ENCODE results near the gene SIRT2.

SIRT2 gene

DNA sequence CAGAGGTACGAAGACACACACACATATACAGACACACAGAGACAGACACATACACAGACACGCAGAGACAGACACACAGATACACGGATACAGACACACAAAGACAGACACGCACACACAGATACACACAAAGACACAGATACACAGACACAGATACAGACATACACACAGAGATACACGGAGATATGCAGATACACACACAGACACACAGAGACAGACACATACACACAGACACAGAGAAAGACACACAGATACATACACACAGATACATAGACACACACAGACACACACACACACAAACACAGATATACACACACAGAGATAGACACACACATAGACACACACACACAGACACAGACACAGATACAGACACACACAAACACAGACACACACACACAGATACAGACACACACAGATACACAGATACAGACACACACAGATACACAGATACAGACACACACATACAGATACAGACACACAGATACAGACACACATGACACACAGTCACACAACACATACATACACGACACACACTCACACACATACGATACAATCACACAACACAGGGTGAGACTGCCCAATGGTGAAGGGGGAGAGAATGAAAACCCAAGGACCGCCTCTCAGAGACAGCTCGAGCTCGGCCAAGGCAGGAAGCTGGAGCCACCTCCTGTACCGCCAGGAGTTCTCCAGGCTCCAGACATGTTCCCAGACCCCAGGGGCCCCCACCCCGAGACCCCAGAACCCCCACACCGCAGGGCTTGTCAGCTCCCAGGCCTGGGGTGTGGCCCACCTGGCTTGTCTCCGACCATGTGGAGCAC, 21.4 kb upstream of the SIRT2 start:
- H3K27ac ChIP-seq (replicated peaks), result no peak overlapping the region

GRCh38 chr19:38919837-38920601, 20.6 kb upstream of the SIRT2 start:
- H3K4me3 ChIP-seq (replicated peaks; ENCODE audit: insufficient read depth, low read length), result no peak overlapping the region
- DNase-seq (ENCODE audit: low read depth in 1 of 2, low spot score in 1 of 2), result no peak
- H3K27me3 ChIP-seq (ENCODE audit: insufficient read depth, poor library complexity, severe bottlenecking), result no peaks in the 10 kb centered on the region
- TF ChIP-seq, protein P1, sequence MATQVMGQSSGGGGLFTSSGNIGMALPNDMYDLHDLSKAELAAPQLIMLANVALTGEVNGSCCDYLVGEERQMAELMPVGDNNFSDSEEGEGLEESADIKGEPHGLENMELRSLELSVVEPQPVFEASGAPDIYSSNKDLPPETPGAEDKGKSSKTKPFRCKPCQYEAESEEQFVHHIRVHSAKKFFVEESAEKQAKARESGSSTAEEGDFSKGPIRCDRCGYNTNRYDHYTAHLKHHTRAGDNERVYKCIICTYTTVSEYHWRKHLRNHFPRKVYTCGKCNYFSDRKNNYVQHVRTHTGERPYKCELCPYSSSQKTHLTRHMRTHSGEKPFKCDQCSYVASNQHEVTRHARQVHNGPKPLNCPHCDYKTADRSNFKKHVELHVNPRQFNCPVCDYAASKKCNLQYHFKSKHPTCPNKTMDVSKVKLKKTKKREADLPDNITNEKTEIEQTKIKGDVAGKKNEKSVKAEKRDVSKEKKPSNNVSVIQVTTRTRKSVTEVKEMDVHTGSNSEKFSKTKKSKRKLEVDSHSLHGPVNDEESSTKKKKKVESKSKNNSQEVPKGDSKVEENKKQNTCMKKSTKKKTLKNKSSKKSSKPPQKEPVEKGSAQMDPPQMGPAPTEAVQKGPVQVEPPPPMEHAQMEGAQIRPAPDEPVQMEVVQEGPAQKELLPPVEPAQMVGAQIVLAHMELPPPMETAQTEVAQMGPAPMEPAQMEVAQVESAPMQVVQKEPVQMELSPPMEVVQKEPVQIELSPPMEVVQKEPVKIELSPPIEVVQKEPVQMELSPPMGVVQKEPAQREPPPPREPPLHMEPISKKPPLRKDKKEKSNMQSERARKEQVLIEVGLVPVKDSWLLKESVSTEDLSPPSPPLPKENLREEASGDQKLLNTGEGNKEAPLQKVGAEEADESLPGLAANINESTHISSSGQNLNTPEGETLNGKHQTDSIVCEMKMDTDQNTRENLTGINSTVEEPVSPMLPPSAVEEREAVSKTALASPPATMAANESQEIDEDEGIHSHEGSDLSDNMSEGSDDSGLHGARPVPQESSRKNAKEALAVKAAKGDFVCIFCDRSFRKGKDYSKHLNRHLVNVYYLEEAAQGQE (IDR thresholded peaks at IDR 0.05; ENCODE audit: insufficient replicate concordance, low read depth), result no peak
- TF ChIP-seq SPI1 (IDR thresholded peaks at IDR 0.05; ENCODE audit: borderline replicate concordance, low read depth), result no peak
- TF ChIP-seq POLR2AphosphoS5 (IDR thresholded peaks at IDR 0.05; ENCODE audit: low read depth), result no peak
- TF ChIP-seq GABPA (IDR thresholded peaks at IDR 0.05; ENCODE audit: low read depth), result no peak
- TF ChIP-seq CTCF (IDR thresholded peaks at IDR 0.05; ENCODE audit: insufficient read depth, low read length), result no peak
- no peak overlapping the region for H3K27ac ChIP-seq (replicated peaks)

More for the DNA sequence above, 21.4 kb upstream of the SIRT2 start:
- no peak overlapping the region for H3K4me3 ChIP-seq (replicated peaks; ENCODE audit: insufficient read depth, low read length)
- TF ChIP-seq SPI1 (IDR thresholded peaks at IDR 0.05; ENCODE audit: borderline replicate concordance, low read depth) (no peak), CTCF (IDR thresholded peaks at IDR 0.05; ENCODE audit: insufficient read depth, low read length) (no peak), POLR2AphosphoS5 (IDR thresholded peaks at IDR 0.05; ENCODE audit: low read depth) (no peak), GABPA (IDR thresholded peaks at IDR 0.05; ENCODE audit: low read depth) (no peak)
- TF ChIP-seq, protein P1 (IDR thresholded peaks at IDR 0.05; ENCODE audit: insufficient replicate concordance, low read depth), result no peak
- no peak for DNase-seq (ENCODE audit: low read depth in 1 of 2, low spot score in 1 of 2)
- H3K27me3 ChIP-seq (ENCODE audit: insufficient read depth, poor library complexity, severe bottlenecking), result no peaks in the 10 kb centered on the region

DNA sequence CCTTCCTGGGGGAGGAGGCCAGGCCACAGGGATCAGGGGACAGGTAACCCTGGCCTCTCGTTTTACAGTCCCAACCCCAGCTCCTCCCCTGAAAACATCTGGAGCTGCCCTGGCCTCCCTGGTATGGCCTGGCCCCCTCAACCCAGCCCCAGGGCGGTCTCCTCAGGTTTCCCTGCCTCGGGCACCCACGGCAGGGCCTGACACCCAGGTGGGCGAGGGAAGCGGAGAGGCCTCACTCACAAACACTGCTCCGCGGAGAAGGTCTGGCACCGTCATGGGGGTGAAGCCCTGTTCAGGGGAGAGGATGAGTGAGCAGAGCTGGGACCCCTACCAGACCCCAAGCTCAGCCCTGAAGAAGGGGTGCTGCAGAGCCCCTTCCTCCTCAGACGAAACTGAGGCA, 19.1 kb upstream of the SIRT2 start:
- H3K27ac ChIP-seq (replicated peaks), result no peak overlapping the region
- no peaks in the 10 kb centered on the region for H3K27me3 ChIP-seq (ENCODE audit: insufficient read depth, poor library complexity, severe bottlenecking)
- TF ChIP-seq POLR2AphosphoS5 (IDR thresholded peaks at IDR 0.05; ENCODE audit: low read depth), result no peak
- TF ChIP-seq, protein P1 (IDR thresholded peaks at IDR 0.05; ENCODE audit: insufficient replicate concordance, low read depth), result no peak
- TF ChIP-seq CTCF (IDR thresholded peaks at IDR 0.05; ENCODE audit: insufficient read depth, low read length), result no peak
- no peak for TF ChIP-seq SPI1 (IDR thresholded peaks at IDR 0.05; ENCODE audit: borderline replicate concordance, low read depth)
- TF ChIP-seq GABPA (IDR thresholded peaks at IDR 0.05; ENCODE audit: low read depth), result no peak
- H3K4me3 ChIP-seq (replicated peaks; ENCODE audit: insufficient read depth, low read length), result no peak overlapping the region
- DNase-seq (ENCODE audit: low read depth in 1 of 2, low spot score in 1 of 2), result no peak

Measured in HL-60 (cell line).